HK-2 (cell line): Measurements from ENCODE around the gene TMEM183A.

Experiments
- DNase-seq: peaks from one replicate; pipeline ENCODE4 v3.0.0-alpha.2; 2018; ENCODE audit not compliant: unreplicated experiment

Gene TMEM183A

DNA sequence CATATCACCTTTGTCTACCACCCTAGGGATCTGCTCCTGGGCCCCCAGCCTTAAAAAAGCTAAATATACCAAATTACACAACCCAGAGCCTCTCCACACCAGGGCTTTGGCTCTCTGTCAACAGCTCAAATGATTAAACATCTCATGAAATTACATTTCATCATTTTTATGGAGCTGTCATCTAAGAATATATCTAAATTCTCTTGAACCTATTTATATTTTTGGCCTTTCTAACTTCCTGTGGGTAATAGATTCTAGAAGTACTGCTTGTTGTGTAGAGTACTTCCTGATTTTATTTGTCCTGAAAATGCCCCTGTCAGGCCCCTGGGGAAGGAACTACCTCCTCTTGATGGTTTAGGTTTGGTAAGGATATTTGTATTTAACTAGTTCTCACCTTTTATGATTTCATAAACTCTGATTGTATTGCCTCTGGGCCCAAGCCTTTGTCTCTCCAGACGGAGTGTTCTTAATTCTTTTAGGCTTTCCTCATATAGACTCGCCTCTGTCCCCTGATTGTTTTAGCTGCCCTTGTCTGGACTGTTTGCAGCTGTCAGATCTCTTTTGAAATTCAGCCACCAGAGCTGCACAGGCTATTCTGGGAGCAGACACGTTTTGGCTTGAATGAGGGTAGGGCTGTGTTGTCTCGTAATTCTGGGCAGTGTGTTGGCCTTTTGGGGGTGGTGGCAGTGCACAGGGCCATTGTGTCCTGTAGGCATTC lies 62.0 kb downstream of the TMEM183A start:
- DNase-seq: no peak

DNA sequence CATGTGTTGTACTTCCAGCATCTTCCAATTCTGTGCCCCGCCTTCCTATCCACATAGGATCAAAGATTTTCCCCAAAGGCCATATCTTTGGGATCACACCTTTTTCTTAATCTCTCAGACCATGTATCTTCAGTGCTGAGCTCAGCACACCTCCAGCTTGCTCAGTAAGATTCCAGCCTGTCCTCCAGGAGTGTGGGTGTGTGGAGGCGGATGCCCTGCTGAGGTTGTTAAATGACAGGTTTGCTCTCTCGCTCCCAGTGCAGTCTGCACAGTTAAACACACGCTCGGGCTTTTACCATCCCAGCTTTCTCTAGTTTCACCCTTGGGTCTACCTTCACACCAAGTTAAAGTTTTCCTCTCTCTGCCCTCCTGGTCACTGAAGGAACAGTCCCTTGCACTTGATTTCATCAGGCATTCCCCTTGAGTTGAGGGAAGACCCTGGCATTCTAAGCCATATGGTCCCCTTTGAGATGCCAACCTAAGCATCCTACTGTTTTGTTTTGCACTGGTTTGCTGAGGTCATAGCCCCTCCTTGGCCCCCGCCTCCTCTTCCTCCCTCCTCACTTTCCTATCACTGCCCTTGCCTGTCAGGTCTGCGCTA lies 64.9 kb downstream of the TMEM183A start:
- DNase-seq: no peak

DNA sequence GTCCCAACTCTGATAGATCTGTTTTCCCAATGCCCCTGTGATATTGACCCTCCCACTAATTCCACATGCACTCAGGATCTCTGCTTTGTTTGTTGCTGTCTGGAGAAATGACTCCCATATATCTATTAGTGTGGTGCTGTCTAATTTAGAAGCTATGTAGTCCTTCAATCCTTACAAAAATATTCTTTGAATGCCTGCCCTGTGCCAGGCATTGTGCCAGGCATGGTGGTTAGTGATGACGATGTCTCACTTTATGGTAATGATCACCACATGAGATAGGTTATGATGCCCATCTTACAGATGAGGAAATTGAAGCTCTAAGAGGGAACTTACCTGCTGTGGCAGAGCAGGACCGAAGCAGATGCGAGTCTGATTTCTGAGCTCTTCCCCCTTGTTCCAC lies 65.7 kb downstream of the TMEM183A start:
- DNase-seq: no peak

DNA sequence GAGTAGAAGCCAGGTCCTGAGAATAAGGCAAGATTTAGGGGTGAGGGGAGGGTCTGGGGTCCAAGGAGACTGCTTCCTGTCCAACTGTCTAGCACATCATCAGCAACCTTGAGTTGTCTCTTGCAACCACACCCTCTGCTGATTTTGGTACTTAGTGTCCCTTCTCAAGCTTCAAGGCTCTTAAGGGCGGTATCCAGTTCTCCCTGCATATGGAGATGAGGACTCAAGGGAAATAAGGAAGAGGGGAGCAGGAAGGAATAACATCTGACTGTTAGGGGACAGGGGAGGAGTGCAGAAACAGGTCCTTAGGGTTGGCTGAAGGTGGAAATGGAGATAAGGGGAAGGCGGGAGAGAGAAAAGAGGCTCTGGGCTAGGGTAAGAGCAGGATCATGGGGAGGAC lies 66.3 kb downstream of the TMEM183A start:
- no peak for DNase-seq
